Cardiac fibroblast (primary cell): ENCODE measurements around the gene CTDSP2.

Experiments used
- DNase-seq, 2 donors: peaks; one replicate each; pipeline versions ENCODE4 v3.0.0 to v3.0.0-alpha.2; 2010; ENCODE audit warnings: low read depth in 2 of 2
- H3K4me3 ChIP-seq, 2 donors: replicated peaks in 1 of 2; 1 replicate in 1 of 2; 2 replicates in 1 of 2; pipeline ENCODE4 v1.5.1; 2011; ENCODE audit warnings: low read depth in 2 of 2, low read length in 2 of 2, mild to moderate bottlenecking in 2 of 2, moderate library complexity in 1 of 2
- CTCF ChIP-seq: IDR thresholded peaks from one replicate; pipeline ENCODE4 v1.5.1; 2011; ENCODE audit warnings: low read depth, mild to moderate bottlenecking, low read length, inconsistent platforms

CTDSP2 gene

GRCh38 chr12:57839996-57840395 is 6.5 kb downstream of the CTDSP2 start:
- no peak for TF ChIP-seq CTCF
- no peak overlapping the region for H3K4me3 ChIP-seq

GRCh38 chr12:57838594-57839302 is 7.8 kb downstream of the CTDSP2 start:
- H3K4me3 ChIP-seq, result no peak overlapping the region
- TF ChIP-seq CTCF, result no peak
- DNase-seq, result peak; percentile 64 to 68

More at GRCh38 chr12:57839996-57840395, 6.5 kb downstream of the CTDSP2 start:
- no peak for DNase-seq

- H3K4me3 ChIP-seq, result no peak overlapping the region
- TF ChIP-seq CTCF, result no peak
- peak; percentile 86 for DNase-seq
Measured at GRCh38 chr12:57837864-57838562, 8.5 kb downstream of the CTDSP2 start.

GRCh38 chr12:57836442-57837375 is 9.8 kb downstream of the CTDSP2 start:
- DNase-seq, result peak; percentile 90 to 95
- no peak for TF ChIP-seq CTCF
- peak overlapping the region; percentile 8 to 35 for H3K4me3 ChIP-seq

- no peak for DNase-seq
- H3K4me3 ChIP-seq, result peak overlapping the region in 1 of 2 donors; percentile 8
- no peak for TF ChIP-seq CTCF
Measured at GRCh38 chr12:57835366-57836288, 10.9 kb downstream of the CTDSP2 start.
